GM21786 (cell line): ENCODE measurements around the gene ACAD11.
"Not testable (repeated sequence)": the region's sequence is repeated elsewhere in the genome, so short reads cannot be mapped to it uniquely, and the experiment has no call there.

ENCODE experiments used
- ATAC-seq: cut with Tn5 transposase; IDR thresholded peaks from one replicate; pipeline ENCODE4 v1.9.1; 2021; ENCODE audit not compliant: unreplicated experiment

The ACAD11 gene

GRCh38 chr3:132556036-132556386, 103.6 kb downstream of the ACAD11 start:
- ATAC-seq: not testable (repeated sequence)

- ATAC-seq: no peak
Observed at GRCh38 chr3:132555306-132556035, 104.1 kb downstream of the ACAD11 start.

DNA sequence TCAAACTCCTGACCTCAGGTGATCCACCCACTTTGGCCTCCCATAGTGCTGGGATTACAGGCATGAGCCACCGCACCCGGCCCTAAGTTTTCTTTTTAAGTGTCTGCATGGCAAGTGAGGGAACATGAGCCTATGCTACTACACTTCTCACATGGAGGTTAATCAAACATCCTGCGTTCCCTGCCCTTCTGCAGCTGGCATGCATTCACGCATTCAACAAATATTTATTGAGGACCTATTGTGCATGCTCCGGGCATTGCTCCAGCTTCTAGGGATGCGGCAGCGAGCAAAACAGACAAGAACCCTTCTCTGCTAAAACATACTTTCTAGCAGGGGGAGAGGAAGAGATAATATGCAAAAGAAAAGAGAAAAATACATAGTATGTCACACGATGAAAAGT, 105.2 kb downstream of the ACAD11 start:
- ATAC-seq: no peak

- no peak for ATAC-seq
Observed at GRCh38 chr3:132553826-132554225, 105.8 kb downstream of the ACAD11 start.

GRCh38 chr3:132550579-132551305, 108.9 kb downstream of the ACAD11 start:
- no peak for ATAC-seq

GRCh38 chr3:132549890-132550578, 109.6 kb downstream of the ACAD11 start:
- ATAC-seq: peak; percentile 77

- ATAC-seq: no peak
Observed at GRCh38 chr3:132549169-132549568, 110.4 kb downstream of the ACAD11 start.

DNA sequence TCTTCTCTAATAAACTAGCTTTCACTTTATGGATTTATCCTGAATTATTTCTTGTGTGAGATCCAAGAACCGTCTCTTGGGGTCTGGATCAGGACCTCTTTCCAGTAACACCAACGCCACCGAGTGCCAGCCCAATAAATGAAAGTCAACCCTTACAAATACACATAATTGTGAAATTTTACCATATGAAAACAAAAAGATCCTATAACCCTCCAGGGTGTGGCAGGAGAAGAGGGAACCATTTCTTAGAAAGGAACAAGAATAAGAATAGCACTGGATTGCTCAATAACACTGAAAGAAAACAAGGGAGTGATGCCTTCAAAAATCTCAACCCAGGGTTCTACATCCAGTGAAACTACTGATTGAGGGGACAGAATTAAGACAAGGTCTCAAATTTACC, 114.1 kb downstream of the ACAD11 start:
- no peak for ATAC-seq

- ATAC-seq: no peak
Observed at GRCh38 chr3:132544130-132544529, 115.5 kb downstream of the ACAD11 start.

DNA sequence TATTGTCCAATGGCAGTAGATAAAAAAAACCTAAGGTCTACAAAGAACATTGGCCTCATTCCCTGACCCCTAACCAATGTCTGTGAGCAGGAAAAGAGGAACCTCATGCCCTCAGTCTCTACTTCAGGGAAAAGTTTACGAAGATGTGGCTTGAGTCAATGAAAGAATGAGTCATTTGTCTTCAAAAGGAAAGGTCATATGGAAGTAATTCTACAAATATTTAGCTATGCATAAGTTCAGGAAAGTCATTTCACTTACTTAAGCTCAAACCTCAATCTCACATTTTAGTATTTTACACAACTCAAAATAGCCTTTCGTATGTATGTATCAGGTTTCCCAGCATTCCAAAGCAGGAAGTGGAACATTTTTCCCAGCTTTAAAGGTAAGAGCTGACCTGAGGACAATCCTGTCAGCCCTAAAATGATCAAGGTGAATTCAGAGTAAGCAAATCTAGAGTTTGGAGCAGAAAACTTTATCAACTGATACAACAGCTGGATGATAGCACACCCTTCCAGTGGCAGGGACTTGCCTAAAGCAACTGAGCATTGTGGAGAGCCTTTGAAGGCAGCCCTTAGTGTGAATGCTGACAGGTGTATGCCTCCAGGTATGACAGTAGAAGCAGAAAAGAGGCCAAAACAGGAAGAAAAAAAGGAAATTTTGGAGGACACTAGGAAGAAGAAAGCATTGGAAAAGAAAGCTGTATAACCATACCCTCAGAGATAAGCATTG, 116.4 kb downstream of the ACAD11 start:
- no peak for ATAC-seq

GRCh38 chr3:132542577-132542976, 117.0 kb downstream of the ACAD11 start:
- no peak for ATAC-seq

DNA sequence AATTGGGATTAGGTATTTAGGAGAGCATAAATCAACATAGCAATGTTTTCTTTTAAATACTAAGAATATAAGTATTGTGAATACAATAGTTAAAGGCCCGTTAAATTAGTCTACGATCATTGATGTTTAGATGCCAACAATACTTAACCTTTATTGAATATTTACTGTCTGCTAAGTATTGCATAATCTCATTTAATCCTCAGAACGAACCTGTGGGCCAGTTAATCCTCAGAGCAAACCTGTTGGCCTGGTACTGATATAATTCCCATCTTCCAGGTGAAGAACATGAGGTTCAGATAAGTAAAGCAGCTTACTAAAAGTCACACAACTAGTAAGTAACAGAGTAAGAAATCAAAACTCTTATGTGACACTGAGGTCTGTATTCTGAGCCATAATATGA, 119.9 kb downstream of the ACAD11 start:
- ATAC-seq: no peak

DNA sequence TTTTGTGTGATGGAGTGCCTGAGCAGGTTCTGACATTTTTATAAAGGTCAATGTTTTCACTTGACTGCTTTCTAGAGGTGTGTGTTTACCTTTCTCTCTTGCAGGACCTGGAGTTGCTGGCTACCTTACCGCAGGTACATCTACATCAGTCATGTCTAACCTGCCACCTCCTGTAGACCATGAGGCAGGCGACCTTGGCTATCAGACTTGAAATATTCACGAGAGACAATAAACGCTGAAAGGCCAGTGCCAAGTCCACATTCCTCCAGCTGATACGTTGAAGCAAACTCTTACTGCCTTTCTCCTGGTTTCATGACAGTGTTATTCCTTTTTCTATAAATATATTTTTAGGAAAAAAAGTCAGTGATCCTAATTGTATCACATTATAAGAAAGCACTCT, 121.5 kb downstream of the ACAD11 start:
- no peak for ATAC-seq

DNA sequence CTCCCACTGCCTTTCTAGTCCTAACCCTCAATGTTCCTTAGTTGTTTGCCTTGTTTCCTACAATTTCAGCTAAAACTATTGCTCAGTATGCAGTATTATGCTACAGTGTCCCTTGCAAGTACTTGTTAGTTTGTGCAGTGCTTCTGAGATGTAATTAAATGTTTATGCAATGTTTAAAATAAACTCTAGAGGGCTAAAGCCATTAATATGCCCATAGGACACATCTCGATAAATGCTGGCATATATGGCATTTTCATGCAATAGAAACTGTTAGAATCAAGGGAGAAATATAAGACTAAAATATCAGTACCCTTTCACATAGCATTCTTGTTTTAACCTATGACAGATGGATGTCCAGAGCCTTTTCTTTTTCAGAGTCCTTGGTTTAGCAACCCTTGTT, 122.3 kb downstream of the ACAD11 start:
- no peak for ATAC-seq

GRCh38 chr3:132536442-132537153, 123.0 kb downstream of the ACAD11 start:
- no peak for ATAC-seq

DNA sequence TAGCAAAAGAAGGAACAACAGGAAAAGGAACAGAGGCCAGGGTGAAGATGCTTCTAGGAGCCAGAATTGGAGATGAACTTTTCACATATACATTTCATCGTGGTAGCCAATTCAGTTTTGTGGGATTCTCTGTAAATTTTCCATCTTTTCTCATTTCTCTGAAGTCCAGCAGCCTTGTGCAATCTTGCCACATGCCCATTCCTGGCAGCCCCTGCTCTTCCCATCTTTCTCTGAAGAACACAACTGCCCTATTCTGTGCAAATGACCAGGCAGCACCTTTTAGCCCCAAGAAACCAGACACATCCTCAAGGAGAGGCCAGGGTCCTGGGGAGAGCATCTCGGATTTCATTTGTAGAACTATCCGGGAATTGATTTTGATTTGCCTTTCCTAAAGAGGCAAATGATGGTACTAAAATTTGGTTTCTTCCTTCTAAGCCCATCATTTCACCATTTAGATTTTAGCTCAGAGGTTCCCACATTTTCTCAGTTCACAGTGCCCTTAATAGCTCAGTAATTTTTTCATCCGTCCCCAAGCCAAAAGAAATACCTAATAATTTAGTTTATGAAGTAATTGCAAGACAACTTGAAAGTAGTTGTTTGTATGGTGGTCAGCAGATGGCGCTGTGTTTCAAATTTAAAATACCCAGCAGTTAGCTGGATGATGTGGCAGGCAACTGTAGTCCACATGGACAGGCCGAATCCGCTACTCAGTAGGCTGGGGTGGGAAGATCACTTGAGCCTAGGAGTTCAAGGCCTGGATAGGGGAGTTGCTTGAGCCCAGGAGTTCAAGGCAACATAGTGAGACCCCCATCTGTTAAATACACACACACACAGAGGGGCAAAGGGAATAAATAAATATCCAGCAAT, 123.8 kb downstream of the ACAD11 start:
- ATAC-seq: no peak

DNA sequence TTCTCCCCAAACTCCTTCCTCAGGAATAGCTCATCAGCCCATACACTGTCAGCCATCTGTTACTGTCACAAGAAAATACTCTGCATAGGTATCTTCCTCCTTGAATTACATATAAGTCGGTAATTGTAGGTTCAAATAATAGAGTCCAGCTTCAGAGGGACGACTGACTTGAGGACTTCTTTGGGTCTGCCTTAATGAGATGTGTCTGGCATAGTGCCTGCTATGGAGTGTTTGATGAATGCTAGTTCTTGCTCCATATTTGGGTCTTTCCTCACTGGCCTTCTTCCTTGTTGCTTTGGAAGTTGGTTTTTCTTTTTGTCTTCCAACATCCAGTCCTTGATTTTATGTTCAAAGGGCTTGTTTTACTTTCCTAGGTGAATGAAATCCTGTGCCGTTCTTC, 129.0 kb downstream of the ACAD11 start:
- no peak for ATAC-seq

- ATAC-seq: no peak
Observed at GRCh38 chr3:132522353-132522752, 137.3 kb downstream of the ACAD11 start.

DNA sequence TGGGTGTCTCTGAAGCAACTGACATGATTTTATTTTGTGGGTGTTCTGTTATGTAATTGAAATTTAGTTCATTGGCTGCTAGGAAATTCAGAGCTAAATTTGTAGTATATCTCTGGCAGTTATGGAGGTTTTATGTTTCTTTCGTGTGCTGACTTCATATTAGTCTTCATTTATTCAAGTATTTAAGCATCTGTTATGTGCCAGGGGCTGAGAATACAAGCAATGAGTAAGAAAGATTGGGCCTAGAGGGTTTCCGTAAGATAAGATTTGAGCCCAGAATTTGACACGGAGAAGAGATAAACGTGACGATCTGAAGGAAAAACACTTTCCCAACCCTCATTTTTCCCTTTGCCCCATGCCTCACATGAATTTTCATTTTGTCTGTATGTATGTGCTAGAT, 137.7 kb downstream of the ACAD11 start:
- no peak for ATAC-seq

DNA sequence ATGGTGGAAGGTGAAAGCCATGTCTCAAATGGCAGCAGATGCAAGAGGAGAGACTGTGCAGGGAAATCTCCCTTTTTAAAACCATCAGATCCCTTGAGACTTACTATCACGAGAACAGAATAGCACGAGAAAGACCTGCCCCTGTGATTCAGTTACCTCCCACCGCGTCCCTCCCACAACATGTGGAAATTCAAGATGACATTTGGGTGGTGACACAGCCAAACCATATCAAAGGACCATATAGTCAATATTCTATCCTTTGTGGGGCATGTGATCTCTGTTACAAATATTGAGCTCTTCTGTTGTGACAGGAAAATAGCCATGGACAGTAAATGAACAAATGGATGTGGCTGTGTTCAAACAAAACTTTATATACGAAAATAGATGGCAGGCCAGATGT, 139.7 kb downstream of the ACAD11 start:
- ATAC-seq: no peak
